Thyroid gland (tissue), 4 donors: ENCODE data around the gene GTF2H1.

Source experiments
- POLR2A ChIP-seq, 2 donors: fragments of 450-650 bp; IDR thresholded peaks; one replicate each; pipeline ENCODE4 v1.6.1; 2017; ENCODE audit warnings: antibody characterized with exemption in 2 of 2, mild to moderate bottlenecking in 2 of 2, moderate library complexity in 1 of 2
- TF ChIP-seq, protein P1 (sequence below), 6 experiments: fragments of 200-600 bp in 3 of 6; fragments of 450-650 bp in 3 of 6; sonication (generic) in 3 of 6; IDR thresholded peaks; one replicate each; pipeline ENCODE4 v1.5.1; 2016 to 2019; ENCODE audit warnings: antibody characterized with exemption in 6 of 6, mild to moderate bottlenecking in 2 of 6, inconsistent platforms in 1 of 6, moderate library complexity in 1 of 6

DNA sequence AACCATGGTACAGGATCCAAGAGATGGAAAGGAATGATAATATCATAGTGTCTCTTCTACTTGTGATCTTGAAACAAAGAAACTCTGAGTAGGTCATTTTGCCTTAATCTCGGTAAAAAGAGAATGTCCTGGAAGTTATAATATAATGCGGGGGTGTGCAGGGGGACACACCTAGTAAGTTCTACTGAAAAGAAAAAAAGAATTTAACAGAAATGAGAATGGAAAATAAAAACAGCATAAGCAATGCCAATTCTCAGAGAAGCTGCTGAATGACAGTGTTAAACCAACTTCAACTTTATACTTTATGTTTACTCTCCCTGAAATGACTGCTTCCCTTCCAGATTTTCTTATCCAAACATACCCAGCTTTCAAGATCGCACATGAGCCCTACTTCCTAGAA lies 2.5 kb upstream of the GTF2H1 start:
- TF ChIP-seq, protein P1, sequence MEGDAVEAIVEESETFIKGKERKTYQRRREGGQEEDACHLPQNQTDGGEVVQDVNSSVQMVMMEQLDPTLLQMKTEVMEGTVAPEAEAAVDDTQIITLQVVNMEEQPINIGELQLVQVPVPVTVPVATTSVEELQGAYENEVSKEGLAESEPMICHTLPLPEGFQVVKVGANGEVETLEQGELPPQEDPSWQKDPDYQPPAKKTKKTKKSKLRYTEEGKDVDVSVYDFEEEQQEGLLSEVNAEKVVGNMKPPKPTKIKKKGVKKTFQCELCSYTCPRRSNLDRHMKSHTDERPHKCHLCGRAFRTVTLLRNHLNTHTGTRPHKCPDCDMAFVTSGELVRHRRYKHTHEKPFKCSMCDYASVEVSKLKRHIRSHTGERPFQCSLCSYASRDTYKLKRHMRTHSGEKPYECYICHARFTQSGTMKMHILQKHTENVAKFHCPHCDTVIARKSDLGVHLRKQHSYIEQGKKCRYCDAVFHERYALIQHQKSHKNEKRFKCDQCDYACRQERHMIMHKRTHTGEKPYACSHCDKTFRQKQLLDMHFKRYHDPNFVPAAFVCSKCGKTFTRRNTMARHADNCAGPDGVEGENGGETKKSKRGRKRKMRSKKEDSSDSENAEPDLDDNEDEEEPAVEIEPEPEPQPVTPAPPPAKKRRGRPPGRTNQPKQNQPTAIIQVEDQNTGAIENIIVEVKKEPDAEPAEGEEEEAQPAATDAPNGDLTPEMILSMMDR (IDR thresholded peaks at IDR 0.05), result no peak
- TF ChIP-seq POLR2A (IDR thresholded peaks at IDR 0.05), result no peak
